ENCODE measurements around the gene C17orf75. TPM values are rescaled to one million over a fixed set of nuclear protein-coding genes. Genes with fewer than 3 reads are reported as not detected.

C17orf75 gene
- total RNA-seq, 4 donors from 2014 or later, result 3.6 to 14.7 (median 9.1) TPM

- DNase-seq, result no peak
- H3K36me3 ChIP-seq, result no peaks in the 10 kb centered on the region
- TF ChIP-seq, protein P1, sequence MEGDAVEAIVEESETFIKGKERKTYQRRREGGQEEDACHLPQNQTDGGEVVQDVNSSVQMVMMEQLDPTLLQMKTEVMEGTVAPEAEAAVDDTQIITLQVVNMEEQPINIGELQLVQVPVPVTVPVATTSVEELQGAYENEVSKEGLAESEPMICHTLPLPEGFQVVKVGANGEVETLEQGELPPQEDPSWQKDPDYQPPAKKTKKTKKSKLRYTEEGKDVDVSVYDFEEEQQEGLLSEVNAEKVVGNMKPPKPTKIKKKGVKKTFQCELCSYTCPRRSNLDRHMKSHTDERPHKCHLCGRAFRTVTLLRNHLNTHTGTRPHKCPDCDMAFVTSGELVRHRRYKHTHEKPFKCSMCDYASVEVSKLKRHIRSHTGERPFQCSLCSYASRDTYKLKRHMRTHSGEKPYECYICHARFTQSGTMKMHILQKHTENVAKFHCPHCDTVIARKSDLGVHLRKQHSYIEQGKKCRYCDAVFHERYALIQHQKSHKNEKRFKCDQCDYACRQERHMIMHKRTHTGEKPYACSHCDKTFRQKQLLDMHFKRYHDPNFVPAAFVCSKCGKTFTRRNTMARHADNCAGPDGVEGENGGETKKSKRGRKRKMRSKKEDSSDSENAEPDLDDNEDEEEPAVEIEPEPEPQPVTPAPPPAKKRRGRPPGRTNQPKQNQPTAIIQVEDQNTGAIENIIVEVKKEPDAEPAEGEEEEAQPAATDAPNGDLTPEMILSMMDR (IDR thresholded peaks at IDR 0.05), result no peak
- TF ChIP-seq POLR2A (IDR thresholded peaks at IDR 0.05), result no peak
- intact Hi-C loops (cut with DNase I), result no loop called here
- H3K27me3 ChIP-seq, result no peaks in the 10 kb centered on the region
- H3K9me3 ChIP-seq, result no peaks in the 10 kb centered on the region
- WGBS, 2 donors, result 80 to 82% methylated on average over 4 of the region's 4 CpGs
- H3K4me1 ChIP-seq, result peaks cover 0 to 14% (median 0%) of the 10 kb centered on the region in 3 donors
- H3K27ac ChIP-seq, result no peak overlapping the region
- no peak overlapping the region for H3K4me3 ChIP-seq
These were observed 39.9 kb downstream of the C17orf75 start for GRCh38 chr17:32302037-32302436.

DNA sequence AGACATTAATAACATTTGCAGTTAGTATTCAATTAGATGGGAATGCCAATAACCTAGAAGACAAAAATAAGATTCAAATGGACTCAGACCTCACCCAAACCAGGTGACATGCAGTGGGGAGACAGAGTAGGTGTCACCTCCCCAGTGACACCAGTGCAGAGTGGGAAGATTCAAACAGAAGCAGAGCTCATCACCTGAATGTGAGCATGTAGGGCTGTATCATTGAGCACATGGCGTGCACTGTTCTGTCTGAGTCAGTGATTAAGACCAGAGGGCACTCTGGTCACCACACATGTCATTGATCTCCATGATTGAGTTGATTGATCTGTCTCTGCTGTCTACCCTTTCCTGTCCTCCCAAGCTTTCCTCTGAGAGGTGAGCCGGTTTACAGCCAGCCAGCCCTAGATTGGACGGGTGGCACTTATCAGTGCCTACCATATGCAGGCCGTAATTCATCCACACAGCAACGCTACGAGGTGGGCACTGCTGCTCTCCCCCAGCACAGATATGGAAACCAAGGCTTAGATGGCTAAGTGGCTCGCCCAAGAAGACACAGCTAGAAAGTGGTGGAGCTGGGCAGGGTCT is 42.3 kb downstream of the C17orf75 start:
- no peak for TF ChIP-seq POLR2A (IDR thresholded peaks at IDR 0.05)
- TF ChIP-seq, protein P1 (IDR thresholded peaks at IDR 0.05), result no peak
- no peaks in the 10 kb centered on the region for H3K36me3 ChIP-seq
- H3K4me3 ChIP-seq, result no peak overlapping the region
- 88% methylated on average over 6 to 7 of the region's 7 CpGs for WGBS, 2 donors
- H3K27ac ChIP-seq, result no peak overlapping the region
- no peaks in the 10 kb centered on the region for H3K27me3 ChIP-seq
- peaks cover 0 to 14% (median 0%) of the 10 kb centered on the region in 3 donors for H3K4me1 ChIP-seq
- DNase-seq, result no peak
- H3K9me3 ChIP-seq, result no peaks in the 10 kb centered on the region
- intact Hi-C loops (cut with DNase I), result no loop called here

- Histone ChIP-seq H3K4me3 (no peak overlapping the region), H3K36me3 (no peaks in the 10 kb centered on the region), H3K27me3 (no peaks in the 10 kb centered on the region), H3K27ac (peak overlapping the region in 2 of 4 donors; percentile 30 to 36), H3K9me3 (no peaks in the 10 kb centered on the region), H3K4me1 (peaks cover 0 to 14% (median 0%) of the 10 kb centered on the region in 3 donors)
- intact Hi-C loops (cut with DNase I), result no loop called here
- no peak for DNase-seq
- no peak for TF ChIP-seq POLR2A (IDR thresholded peaks at IDR 0.05)
- TF ChIP-seq, protein P1 (IDR thresholded peaks at IDR 0.05), result no peak
- WGBS, 2 donors, result 43 to 50% methylated on average over 10 to 13 of the region's 13 CpGs
These were observed 43.0 kb downstream of the C17orf75 start for GRCh38 chr17:32298721-32299579.

GRCh38 chr17:32298298-32298697 is 43.7 kb downstream of the C17orf75 start:
- Histone ChIP-seq H3K4me3 (no peak overlapping the region), H3K4me1 (peaks cover 0 to 14% (median 0%) of the 10 kb centered on the region in 3 donors), H3K27ac (peak overlapping the region in 2 of 4 donors; percentile 30 to 36), H3K36me3 (no peaks in the 10 kb centered on the region), H3K27me3 (no peaks in the 10 kb centered on the region), H3K9me3 (no peaks in the 10 kb centered on the region)
- TF ChIP-seq, protein P1 (IDR thresholded peaks at IDR 0.05), result no peak
- TF ChIP-seq POLR2A (IDR thresholded peaks at IDR 0.05), result no peak
- intact Hi-C loops (cut with DNase I), result no loop called here
- WGBS, 2 donors, result 69 to 85% methylated on average over 2 to 4 of the region's 6 CpGs
- no peak for DNase-seq

DNA sequence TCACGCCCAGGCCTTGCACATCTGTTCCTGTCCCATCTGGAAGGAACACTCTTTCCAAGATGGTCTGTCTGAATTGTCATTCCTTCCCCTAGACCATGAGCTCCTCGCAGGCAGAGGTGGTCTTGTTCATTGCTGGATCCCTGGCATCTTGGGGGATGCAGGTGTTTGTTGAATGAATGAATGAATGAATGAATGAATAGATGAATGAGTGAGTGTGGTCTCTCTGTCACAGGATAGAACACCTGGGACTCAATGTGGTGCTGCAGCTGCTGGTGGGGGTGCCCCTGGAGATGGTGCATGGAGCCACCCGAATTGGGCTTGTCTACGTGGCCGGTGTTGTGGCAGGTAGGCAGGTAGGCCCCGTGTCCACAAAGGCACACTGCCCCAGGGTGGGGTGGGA is 44.1 kb downstream of the C17orf75 start:
- WGBS, 2 donors, result 87 to 100% methylated on average over 1 to 6 of the region's 6 CpGs
- TF ChIP-seq POLR2A (IDR thresholded peaks at IDR 0.05), result no peak
- TF ChIP-seq, protein P1 (IDR thresholded peaks at IDR 0.05), result no peak
- Histone ChIP-seq H3K36me3 (no peaks in the 10 kb centered on the region), H3K4me1 (peaks cover 0 to 14% (median 0%) of the 10 kb centered on the region in 3 donors), H3K27ac (no peak overlapping the region), H3K4me3 (no peak overlapping the region), H3K27me3 (no peaks in the 10 kb centered on the region), H3K9me3 (no peaks in the 10 kb centered on the region)
- intact Hi-C loops (cut with DNase I), result no loop called here
- DNase-seq, result no peak
